ENCODE data around the gene TEK. TPM values are rescaled to one million over a fixed set of nuclear protein-coding genes. Genes with fewer than 3 reads are reported as not detected.
"Not testable (repeated sequence)": the region's sequence is repeated elsewhere in the genome, so short reads cannot be mapped to it uniquely, and the experiment has no call there.

The TEK gene
- total RNA-seq, 1 donor from 2014 or later: 0.15 TPM

- no peak for DNase-seq (ENCODE audit: low read depth)
These were observed 118.2 kb downstream of the TEK start for GRCh38 chr9:27227192-27227591.

DNA sequence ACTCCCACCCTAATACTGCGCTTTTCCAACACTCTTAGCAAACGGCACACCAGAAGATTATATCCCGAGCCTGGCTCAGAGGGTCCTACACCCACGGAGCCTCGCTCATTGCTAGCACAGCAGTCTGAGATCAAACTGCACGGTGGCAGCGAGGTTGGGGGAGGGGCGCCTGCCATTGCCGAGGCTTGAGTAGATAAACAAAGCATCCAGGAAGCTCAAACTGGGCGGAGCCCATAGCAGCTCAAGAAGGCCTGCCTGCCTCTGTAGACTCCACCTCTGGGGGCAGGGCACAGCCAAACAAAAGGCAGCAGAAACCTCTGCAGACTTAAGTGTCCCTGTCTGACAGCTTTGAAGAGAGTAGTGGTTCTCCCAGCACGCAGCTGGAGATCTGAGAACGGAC, 130.6 kb downstream of the TEK start:
- not testable (repeated sequence) for DNase-seq (ENCODE audit: low read depth)

DNA sequence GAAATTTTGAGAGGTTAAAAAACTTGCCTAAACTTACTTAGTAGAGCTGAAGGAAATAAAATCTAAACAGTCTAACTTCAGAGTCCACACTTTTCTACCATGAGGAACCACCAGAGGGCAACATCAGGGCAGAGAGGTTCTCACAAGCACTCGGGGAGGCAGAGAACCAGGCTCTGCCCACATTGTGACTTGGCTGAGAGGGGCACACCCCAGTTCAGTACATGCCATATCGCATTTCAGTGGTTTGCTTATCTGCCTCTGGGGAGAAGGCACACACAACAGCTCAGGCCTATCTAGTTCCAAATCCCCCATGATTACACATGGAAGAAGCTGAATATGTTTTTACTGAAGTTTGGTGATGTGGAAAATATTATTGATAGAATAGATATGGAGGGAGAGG, 138.7 kb downstream of the TEK start:
- peak; percentile 51 for DNase-seq (ENCODE audit: low read depth)

GRCh38 chr9:27248702-27249101, 139.7 kb downstream of the TEK start:
- no peak for DNase-seq (ENCODE audit: low read depth)

DNA sequence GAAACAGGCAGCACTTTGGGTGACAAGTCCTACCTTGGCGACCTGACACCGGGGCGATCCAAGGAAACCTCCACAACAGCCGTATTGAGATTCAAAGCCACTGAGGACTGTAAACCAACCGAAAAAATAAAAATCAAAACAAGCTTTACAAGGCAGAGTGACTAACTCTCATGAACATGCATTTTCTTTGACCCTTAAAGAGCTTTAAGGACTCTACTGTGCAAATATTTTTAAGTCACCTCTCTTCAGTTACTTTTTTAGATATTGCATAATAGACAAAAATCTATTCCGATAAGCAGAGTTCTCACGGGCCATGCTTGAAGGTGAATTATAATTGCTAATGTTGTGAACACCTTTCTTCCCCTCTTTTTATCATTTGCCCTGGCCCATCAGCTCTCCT, 149.6 kb downstream of the TEK start:
- no peak for DNase-seq (ENCODE audit: low read depth)

DNA sequence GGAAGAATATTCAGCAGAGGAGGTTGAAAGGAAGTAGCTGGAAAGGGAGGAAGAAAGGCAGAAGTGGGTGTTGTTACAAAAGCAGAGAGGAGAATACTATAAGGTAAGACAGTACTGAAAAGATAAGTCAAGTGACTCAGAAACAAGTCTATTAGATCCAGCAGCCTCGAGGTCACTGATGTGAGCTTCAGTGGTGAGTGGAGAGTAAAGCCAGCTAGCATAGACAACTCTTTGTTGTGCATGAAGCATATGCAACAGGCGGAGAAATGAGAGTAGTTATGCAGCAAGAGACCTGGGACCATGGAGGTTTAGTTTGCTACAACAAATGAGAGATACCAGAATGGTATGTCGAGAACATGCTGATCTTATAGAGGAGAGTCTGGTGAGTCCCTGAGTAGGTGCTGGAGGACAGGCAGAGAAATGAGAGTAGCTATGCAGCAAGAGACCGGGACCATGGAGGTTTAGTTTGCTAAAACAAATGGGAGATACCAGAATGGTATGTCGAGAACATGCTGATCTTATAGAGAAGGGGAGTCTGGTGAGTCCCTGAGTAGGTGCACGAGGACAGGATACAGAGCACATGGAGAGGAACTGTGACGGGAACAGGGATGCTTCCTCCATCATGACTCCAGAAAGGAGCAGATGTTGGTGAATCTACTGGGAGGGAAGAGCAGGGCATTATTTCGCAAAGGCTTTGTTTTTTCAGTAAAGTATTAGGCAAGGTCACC, 151.9 kb downstream of the TEK start:
- DNase-seq (ENCODE audit: low read depth): no peak

- DNase-seq (ENCODE audit: low read depth): peak; percentile 85
These were observed 152.6 kb downstream of the TEK start for GRCh38 chr9:27261517-27262211.

- no peak for DNase-seq (ENCODE audit: low read depth)
These were observed 163.1 kb downstream of the TEK start for GRCh38 chr9:27272103-27272502.

GRCh38 chr9:27273186-27273585, 164.2 kb downstream of the TEK start:
- DNase-seq (ENCODE audit: low read depth): peak; percentile 65

DNA sequence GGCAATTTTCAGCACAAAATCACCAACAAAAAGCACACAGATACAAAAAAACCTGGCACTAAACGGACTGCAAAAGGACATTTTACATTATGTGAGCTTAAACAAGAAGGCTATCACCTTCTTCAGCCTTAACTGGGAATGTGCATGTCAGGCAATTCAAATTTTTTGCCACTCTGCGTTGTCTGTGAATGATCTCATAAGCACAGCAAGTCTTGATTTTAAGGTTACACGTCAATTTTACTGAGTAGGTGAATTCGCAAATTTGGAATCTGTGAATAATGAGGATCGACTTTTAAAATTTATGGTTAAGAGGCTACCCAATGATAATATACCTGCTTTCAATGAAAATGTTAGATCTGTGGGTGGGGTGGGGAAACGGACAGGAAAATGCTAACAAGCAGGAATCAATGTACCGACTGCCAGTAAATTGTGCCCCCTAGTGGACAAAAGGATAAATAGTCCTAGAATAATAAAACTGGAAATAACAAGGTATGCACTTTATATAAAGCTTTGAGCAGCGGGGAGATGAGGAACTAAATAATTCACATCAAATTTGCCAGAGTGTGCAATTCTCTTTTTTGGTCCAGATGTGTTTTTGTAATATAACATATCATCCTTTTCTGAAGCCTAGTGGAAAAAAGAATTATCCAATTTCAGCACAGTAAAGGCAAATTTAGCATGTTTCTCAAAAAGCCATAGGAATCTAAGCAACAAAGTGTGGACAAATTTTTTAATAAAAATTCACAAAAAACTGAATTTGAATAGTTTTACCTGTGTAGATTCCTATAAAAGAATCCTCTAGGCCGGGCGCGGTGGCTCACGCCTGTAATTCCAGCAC, 167.4 kb downstream of the TEK start:
- peak; percentile 58 for DNase-seq (ENCODE audit: low read depth)

DNA sequence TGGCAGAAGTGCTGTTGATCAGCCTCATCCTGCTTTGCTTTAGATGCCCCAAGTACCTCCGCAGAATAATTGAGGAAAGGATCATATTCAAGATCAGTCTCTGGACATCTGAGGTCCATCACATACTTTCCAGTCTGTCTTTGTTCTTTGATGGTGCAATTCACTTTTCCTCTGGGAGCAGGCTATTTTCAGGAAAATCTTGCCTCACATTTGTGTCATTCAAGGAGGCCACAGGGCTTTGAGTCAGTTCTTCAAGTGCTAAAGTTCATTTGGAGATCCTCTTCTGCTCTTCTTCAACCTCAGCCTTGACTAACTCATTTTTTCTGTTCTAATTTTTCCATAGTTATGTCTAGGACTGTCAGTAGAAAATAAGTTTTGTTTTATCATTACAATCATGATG, 169.3 kb downstream of the TEK start:
- peak; percentile 11 for DNase-seq (ENCODE audit: low read depth)

DNA sequence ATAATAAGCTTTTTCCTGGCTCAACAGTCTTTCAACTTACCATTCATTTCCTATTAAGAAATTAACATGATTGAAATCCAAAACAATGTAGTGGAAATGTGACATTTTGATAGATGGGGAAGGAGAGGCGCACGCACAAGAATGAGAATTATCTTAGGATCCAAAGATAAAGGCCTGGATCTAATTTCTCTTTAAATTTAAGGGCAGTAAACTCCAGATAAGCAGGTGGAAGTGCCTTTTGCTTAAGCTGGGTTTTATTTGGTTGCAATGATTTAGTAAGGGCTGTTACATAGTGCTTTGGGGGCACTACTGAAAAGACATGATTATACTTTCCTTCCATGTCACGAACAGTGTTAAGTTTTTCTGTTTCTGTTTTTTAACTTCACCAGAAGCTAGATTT, 170.6 kb downstream of the TEK start:
- no peak for DNase-seq (ENCODE audit: low read depth)

Other genes starting within 250 kb of the TEK start
- gene CAAP1, start 216.4 kb upstream of the TEK start, total RNA-seq: 42.0 and 42.9 TPM in 2 replicates
- gene PLAA, start 162.0 kb upstream of the TEK start, total RNA-seq: 54.7 and 60.9 TPM in 2 replicates
- gene IFT74, start 152.8 kb upstream of the TEK start, total RNA-seq: 12.5 and 36.1 TPM in 2 replicates
- gene LRRC19, start 103.6 kb upstream of the TEK start, total RNA-seq: 0.20 TPM in 1 of 2 replicates, not detected in the other
- not detected in 2 replicates for gene EQTN, start 187.9 kb downstream of the TEK start, total RNA-seq